NCI-H1417 (cell line): ENCODE measurements around the gene TGM4.

Source experiments
- DNase-seq, 3 experiments: peaks; one replicate each; lab custom pipeline; 2025; lab: John Stamatoyannopoulos, UW

Gene TGM4

DNA sequence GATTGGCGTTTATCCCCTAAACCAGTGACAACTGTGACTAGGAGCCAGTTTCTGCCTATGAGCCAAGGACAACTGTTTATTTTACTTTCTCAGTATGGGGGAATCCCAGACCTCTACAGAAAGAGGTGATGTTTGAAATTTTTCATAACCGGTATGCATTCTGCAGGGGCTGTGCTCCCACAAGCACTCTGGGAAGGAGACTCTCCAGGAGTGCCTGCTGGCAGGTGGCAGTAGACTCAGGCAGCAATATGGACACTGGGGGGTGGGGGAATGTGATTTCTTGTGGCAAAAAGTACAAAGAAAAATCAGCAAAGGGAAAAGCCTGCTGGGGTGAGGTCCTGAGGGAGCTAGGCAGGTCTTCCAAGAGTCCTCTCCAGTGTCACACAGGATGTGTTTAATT, 5.9 kb downstream of the TGM4 start:
- DNase-seq, result no peak

- DNase-seq, result no peak
Measured at GRCh38 chr3:44883213-44883955, 9.0 kb downstream of the TGM4 start.

DNA sequence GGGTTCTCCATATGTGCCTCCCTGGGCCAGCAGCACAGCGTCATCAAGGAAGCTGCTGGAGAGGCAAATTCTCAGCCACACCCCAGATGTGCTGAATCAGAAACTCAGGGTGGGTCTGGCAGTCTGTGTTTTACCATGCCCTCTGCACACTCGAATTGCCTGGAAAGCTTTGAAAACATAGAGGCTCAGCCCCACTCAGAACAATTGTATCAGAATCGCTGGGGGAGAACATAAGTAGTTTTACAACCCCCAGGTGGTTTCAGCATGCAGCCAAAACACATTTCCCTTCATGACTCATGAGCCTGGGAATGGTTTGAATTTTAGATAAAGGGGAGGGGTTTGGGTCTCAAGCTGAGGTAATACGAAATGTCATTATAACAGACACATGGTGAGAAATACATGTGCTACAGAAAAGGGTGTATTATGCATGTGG, 9.6 kb downstream of the TGM4 start:
- peak in 1 of 3 experiments; percentile 39 for DNase-seq

GRCh38 chr3:44885618-44886017, 11.2 kb downstream of the TGM4 start:
- no peak for DNase-seq

DNA sequence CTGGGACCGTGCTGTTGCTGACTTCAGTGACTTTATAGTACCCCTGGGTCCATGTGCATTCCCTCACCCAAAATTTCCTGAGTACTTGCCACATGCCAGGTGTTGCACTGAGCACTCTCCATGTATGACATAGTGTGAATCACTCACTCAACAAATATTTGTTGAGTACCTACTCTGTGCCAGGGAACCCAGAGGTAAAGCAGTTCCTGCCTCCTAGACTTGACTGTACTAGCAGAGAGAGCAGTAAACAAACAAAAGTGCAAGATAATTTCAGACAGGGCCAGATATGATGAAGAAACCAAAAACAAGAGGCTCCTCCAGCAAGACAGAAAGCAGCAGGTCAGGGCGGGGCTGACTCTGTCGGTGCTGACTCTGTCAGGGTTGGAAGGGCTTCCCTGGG, 12.2 kb downstream of the TGM4 start:
- no peak for DNase-seq

- no peak for DNase-seq
Measured at GRCh38 chr3:44887101-44887500, 12.7 kb downstream of the TGM4 start.

DNA sequence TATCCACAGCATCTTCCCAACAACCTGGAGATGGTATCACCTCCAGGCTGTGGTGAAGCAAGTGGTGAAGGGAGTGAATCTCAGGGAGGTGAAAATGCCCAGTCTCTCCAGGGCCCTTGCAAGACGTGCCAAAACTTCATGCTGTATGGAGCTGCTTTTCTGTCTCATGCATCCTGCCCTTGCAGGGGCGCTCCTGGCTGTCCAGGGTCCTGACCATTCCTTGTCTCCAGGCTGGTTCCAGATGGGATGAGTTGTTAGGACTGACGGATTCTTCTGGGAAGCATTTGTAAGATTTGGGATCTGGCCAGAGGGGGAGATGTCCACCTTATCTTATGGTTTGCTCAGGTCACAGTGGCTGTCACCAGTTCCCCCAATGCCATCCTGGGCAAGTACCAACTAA, 15.8 kb downstream of the TGM4 start:
- no peak for DNase-seq

DNA sequence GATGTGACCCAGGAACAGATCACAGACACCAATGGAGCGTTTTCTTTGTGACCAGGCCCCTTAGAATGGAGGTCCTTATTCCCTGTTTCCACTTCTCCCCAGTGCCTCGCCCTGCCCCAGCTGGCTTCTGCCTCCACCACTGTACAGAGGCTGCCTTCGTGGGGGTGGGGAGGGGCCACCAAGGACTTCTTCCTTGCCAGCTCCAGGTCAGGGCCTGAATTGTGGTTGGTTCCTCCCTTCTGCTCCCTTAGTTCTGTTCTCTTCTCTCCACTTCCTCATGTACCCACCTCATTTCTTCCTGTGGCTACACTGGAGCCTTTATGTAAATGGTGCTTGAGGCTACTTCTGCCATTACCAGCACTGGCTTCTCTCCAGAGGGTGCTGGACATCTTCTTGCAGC, 16.4 kb downstream of the TGM4 start:
- no peak for DNase-seq

DNA sequence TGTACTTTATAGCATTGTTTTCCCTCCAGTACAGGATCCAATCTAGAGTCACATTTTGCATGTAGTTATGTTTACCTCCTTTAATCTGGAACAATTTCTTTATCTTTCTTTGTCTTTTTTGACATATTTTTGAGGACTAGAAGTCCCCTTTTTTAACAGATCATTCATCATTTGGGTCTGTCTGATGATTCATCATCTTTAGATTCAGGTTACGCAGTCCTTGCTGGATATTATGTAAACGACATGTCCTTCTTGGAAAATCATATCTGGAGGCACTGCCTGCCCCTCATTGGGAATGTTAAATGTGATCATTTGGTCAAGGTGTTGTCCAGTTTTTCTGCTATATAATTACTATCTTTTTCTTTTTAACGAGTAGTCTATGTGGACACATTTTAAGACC, 18.3 kb downstream of the TGM4 start:
- no peak for DNase-seq

DNA sequence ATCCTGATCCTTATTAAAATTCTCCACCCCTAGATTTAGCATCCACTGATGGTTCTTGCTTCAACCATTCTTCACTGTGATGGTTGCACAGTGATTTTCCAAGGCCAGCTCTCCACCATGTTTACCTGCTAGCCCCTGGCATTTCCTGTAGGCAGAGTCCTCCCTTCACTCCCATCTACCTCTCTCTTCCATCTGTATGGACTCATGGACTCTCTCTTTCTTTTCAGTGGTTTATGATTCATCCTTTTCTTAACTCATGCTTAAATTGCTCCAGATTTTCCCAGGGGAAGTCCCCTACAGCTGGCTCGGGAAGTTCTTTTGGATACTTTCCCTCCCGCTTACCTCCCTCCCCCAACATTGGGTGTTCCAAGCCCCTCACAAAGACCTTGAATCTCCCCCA, 18.7 kb downstream of the TGM4 start:
- no peak for DNase-seq

DNA sequence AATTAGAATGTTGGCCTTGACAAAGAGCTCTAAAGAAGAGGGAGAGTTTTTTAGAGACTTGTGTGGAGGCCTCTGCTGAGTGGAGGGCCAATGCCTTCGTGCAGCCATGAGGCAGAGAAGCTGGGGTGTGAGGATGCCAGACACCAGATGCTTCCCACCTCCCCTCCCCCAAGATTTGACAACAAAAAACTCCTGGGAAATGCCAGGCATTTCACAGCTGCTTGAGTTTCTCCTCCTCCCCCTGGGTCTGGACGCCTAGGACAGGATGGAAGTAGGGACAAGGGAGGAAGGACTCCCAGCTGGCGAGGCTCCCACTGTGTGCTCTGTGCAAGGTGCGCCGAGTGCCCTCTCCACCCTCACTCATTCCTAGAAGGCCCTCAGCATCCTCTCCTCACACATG, 20.1 kb downstream of the TGM4 start:
- DNase-seq, result no peak

DNA sequence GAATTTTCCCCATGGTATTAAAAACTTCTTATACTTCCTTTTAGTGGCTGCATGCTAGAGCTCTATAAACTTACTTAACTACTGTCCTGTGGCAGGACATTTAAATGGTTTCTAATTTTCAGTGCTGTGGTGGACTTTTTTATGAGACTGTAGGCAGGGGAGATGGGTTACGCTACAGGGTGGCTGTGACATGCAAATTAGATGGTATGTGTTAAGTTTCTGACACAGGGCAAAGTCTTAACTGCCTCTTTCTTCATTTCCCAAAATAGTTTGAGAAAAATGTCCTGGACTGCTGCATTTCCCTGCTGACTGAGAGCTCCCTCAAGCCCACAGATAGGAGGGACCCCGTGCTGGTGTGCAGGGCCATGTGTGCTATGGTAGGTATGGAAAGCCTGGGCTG, 22.0 kb downstream of the TGM4 start:
- no peak for DNase-seq

DNA sequence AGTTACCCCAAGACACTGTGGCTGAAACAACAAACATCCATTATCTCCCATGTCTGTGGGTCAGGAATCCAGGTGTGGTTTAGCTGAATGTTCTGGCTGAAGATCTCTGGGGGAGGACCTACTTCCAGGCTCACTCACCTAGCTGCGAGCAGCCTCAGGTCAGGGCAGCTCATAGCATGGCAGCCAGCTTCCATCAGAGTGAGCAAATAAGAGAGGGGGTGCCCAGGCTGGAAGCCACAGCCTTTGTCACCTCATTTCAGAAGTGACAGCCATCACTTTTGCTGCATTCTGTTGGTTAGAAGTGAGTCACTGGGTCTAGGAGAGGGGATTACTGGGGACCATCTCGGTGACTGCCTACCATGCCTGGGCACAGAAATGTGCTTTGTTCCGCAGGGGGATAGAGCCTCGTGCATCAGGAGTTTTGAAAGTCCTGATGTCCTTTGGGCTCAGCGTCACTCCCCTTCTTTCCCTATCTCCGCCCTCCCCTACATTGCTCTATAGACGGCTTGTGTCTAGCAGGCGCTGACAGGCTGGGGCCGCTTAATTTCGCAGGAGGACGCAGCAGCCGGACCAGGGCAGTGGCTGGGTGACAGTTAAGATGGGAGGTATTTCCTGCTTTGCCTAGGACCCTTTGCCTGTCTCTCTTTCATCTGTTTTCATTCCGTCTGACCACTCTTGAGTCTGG, 25.4 kb downstream of the TGM4 start:
- no peak for DNase-seq

- DNase-seq, result no peak
Measured at GRCh38 chr3:44902628-44903027, 28.2 kb downstream of the TGM4 start.

DNA sequence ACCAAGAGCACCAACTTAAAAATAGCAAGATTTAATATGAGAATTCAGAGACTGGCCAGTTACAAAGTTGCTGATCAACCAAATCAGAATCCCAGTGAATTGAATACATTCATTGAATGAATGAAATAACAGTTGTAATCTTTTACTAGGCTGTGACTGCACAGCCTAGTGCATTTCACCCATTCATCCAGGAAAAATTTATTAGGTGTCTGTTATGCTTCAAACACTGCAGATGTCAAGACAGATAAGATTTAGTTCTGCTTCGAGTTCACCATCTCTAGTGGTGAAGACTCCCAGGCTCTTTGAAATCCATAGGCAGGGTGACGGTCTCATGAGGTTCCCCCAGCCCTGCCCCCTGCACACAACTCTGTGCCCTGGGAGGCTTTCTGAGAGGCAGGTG, 28.9 kb downstream of the TGM4 start:
- DNase-seq, result no peak

- DNase-seq, result no peak
Measured at GRCh38 chr3:44903751-44904150, 29.3 kb downstream of the TGM4 start.

- peak in 1 of 3 experiments; percentile 1 for DNase-seq
Measured at GRCh38 chr3:44905446-44906157, 31.2 kb downstream of the TGM4 start.

DNA sequence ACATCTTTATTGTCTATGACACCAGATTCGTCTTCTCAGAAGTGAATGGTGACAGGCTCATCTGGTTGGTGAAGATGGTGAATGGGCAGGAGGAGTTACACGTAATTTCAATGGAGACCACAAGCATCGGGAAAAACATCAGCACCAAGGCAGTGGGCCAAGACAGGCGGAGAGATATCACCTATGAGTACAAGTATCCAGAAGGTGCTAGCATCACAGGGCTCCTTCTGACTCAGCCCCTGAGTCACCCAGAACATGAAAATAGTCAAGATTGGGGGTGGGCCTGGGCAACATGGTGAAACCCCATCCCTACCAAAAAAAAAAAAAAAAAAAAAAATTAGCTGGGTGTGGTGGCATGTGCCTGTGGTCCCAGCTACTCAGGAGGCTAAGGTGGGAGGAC, 32.6 kb downstream of the TGM4 start:
- no peak for DNase-seq

DNA sequence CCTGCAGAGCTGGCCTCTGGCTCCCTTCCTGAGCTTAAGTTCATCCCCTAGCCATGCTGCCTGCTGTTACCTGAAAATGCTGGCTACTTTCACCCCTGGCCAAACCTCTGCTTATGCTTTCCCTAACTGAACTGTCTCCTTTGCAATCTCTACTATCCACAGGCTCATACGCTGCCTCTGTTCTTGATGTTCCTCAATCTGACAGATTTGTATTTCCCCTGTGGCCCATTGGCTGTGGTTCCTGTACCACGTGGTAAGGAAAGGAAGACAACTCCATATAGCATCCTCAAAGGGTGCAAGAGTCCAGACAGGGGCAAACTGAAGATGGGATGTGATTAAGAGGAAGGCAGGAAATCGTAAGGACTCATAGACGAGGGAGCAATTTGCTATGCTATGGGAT, 33.2 kb downstream of the TGM4 start:
- no peak for DNase-seq

GRCh38 chr3:44909063-44909462, 34.7 kb downstream of the TGM4 start:
- DNase-seq, result no peak

GRCh38 chr3:44910693-44911092, 36.3 kb downstream of the TGM4 start:
- no peak for DNase-seq

DNA sequence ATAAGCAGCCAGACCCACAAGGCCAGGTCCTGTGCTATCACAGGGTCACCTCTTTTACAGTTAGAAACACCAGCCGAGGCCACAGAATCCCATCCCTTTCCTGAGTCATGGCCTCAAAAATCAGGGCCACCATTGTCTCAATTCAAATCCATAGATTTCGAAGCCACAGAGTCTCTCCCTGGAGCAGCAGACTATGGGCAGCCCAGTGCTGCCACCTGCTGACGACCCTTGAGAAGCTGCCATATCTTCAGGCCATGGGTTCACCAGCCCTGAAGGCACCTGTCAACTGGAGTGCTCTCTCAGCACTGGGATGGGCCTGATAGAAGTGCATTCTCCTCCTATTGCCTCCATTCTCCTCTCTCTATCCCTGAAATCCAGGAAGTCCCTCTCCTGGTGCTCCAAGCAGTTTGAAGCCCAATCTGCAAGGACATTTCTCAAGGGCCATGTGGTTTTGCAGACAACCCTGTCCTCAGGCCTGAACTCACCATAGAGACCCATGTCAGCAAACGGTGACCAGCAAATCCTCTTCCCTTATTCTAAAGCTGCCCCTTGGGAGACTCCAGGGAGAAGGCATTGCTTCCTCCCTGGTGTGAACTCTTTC, 39.6 kb downstream of the TGM4 start:
- peak; percentile 31 to 77 (median 64) for DNase-seq

DNA sequence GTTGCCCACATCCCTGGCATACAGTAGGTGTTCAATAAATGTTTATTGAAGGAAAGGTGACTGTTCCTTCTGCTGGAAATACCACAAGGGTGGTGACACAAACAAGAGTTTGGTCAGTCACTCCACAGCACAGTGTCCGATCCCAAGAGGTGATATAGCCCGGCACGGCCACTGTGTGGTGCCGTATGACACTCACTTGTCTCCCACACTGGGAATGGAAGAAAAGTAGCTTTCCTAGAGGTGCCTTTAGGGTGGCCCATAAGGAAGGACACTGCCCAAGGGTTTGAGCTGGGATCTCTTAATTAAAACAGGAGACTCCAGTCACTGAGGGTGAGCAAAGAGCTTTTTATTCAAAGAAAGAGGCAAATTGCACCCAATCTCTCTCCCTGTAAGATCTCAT, 40.5 kb downstream of the TGM4 start:
- peak in 2 of 3 experiments; percentile 0 to 9 for DNase-seq
